Measurements from ENCODE around the gene ZNF669.

DNA sequence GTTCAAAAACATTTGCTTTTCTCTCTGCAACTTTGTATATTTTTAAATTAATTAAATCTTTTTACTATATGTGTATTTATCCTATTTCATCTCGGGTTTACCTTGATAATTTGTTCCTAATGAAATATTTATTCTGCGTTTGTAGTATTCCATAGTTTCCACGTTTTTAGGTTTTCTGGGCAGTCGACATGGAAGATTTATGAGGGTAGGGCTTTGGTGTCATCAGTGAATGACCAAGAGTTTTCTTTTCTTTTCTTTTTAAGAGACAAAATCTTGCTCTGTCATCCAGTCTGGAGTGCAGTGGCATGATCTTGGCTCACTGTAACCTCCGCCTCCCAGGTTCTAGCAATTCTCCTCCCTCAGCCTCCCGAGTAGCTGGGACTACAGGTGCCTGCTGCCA is 17.2 kb upstream of the ZNF669 start:
- no peak for TF ChIP-seq POLR2A (IDR thresholded peaks at IDR 0.05)
- no peak for TF ChIP-seq EP300 (IDR thresholded peaks at IDR 0.05)
